ENCODE results near the gene PUSL1.

DNA sequence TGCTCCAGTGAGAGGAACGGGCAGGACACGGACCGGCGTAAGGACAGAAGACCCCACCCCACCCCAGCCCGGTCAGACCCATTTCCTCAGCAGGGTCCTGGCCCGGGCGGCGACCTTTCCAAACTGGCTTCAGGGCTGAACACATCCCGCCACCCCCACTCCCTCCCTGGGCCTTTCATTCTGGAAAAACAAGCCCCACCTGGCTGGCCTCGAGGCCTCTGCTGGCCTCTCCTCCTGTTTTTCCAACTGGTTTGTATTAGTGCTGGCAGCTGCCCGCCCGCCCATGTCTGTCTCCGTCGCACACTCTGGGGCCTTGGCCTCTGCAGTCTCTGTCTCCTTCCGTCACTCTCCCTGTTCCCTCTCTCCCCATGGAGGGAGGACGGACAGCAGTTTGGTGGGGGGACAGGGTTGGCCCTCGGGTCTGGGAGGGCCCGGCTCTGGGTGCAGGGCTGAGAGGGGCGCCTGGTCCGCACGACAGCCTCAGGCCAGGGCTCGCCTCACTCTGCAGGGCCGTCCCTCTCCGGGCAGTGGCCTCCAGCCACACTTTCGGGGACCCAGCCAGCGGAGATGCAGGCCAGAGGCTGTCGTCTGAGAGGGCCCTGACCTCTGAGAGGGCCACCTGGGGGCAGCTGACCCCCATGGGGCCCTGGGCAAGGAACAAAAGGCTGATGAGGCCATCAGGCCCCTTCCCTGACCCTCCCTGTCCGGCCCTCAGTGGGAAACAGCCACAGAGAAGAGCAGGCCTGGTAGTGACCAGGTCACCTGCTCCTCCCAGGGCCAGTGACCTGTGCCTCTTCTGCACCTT lies 51.5 kb downstream of the PUSL1 start:
- TF ChIP-seq POLR2AphosphoS5 (IDR thresholded peaks at IDR 0.05; ENCODE audit: low read depth) (no peak), SPI1 (IDR thresholded peaks at IDR 0.05; ENCODE audit: borderline replicate concordance, low read depth) (no peak)
- TF ChIP-seq, protein P1, sequence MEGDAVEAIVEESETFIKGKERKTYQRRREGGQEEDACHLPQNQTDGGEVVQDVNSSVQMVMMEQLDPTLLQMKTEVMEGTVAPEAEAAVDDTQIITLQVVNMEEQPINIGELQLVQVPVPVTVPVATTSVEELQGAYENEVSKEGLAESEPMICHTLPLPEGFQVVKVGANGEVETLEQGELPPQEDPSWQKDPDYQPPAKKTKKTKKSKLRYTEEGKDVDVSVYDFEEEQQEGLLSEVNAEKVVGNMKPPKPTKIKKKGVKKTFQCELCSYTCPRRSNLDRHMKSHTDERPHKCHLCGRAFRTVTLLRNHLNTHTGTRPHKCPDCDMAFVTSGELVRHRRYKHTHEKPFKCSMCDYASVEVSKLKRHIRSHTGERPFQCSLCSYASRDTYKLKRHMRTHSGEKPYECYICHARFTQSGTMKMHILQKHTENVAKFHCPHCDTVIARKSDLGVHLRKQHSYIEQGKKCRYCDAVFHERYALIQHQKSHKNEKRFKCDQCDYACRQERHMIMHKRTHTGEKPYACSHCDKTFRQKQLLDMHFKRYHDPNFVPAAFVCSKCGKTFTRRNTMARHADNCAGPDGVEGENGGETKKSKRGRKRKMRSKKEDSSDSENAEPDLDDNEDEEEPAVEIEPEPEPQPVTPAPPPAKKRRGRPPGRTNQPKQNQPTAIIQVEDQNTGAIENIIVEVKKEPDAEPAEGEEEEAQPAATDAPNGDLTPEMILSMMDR (IDR thresholded peaks at IDR 0.05; ENCODE audit: insufficient read depth, low read length), result no peak
- TF ChIP-seq, protein P2, sequence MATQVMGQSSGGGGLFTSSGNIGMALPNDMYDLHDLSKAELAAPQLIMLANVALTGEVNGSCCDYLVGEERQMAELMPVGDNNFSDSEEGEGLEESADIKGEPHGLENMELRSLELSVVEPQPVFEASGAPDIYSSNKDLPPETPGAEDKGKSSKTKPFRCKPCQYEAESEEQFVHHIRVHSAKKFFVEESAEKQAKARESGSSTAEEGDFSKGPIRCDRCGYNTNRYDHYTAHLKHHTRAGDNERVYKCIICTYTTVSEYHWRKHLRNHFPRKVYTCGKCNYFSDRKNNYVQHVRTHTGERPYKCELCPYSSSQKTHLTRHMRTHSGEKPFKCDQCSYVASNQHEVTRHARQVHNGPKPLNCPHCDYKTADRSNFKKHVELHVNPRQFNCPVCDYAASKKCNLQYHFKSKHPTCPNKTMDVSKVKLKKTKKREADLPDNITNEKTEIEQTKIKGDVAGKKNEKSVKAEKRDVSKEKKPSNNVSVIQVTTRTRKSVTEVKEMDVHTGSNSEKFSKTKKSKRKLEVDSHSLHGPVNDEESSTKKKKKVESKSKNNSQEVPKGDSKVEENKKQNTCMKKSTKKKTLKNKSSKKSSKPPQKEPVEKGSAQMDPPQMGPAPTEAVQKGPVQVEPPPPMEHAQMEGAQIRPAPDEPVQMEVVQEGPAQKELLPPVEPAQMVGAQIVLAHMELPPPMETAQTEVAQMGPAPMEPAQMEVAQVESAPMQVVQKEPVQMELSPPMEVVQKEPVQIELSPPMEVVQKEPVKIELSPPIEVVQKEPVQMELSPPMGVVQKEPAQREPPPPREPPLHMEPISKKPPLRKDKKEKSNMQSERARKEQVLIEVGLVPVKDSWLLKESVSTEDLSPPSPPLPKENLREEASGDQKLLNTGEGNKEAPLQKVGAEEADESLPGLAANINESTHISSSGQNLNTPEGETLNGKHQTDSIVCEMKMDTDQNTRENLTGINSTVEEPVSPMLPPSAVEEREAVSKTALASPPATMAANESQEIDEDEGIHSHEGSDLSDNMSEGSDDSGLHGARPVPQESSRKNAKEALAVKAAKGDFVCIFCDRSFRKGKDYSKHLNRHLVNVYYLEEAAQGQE (IDR thresholded peaks at IDR 0.05; ENCODE audit: insufficient replicate concordance, low read depth), result no peak
